Stimulated activated CD4-positive, alpha-beta T cell treated with anti-CD3 and anti-CD28 coated beads, Interleukin-1b, Interleukin-23, amount 100 ng/mL, for 4 hours (primary cell): ENCODE results near the gene SHB.

Source experiments
- DNase-seq, 2 donors: peaks; one replicate each; pipeline ENCODE4 v3.0.0-alpha.2; 2020; ENCODE audit warnings: low read depth in 2 of 2

SHB gene

GRCh38 chr9:37953206-37953774, 115.7 kb downstream of the SHB start:
- DNase-seq = no peak

- no peak for DNase-seq
Observed at GRCh38 chr9:37952731-37953130, 116.3 kb downstream of the SHB start.

- DNase-seq = no peak
Observed at GRCh38 chr9:37951671-37952449, 117.2 kb downstream of the SHB start.

- DNase-seq = no peak
Observed at GRCh38 chr9:37950561-37950960, 118.5 kb downstream of the SHB start.

GRCh38 chr9:37949576-37949975, 119.5 kb downstream of the SHB start:
- DNase-seq = no peak

GRCh38 chr9:37948417-37948980, 120.5 kb downstream of the SHB start:
- no peak for DNase-seq

- DNase-seq = no peak
Observed at GRCh38 chr9:37947977-37948376, 121.0 kb downstream of the SHB start.

GRCh38 chr9:37947471-37947870, 121.6 kb downstream of the SHB start:
- no peak for DNase-seq

- DNase-seq = no peak
Observed at GRCh38 chr9:37946971-37947370, 122.1 kb downstream of the SHB start.

GRCh38 chr9:37946041-37946440, 123.0 kb downstream of the SHB start:
- DNase-seq = no peak

GRCh38 chr9:37944671-37945481, 124.2 kb downstream of the SHB start:
- no peak for DNase-seq

- no peak for DNase-seq
Observed at GRCh38 chr9:37944266-37944650, 124.8 kb downstream of the SHB start.

GRCh38 chr9:37943345-37944265, 125.4 kb downstream of the SHB start:
- DNase-seq = no peak

GRCh38 chr9:37942621-37943344, 126.2 kb downstream of the SHB start:
- no peak for DNase-seq

GRCh38 chr9:37941253-37941652, 127.8 kb downstream of the SHB start:
- DNase-seq = no peak

- no peak for DNase-seq
Observed at GRCh38 chr9:37939575-37940095, 129.4 kb downstream of the SHB start.

- no peak for DNase-seq
Observed at GRCh38 chr9:37938121-37938891, 130.7 kb downstream of the SHB start.

- no peak for DNase-seq
Observed at GRCh38 chr9:37937366-37937765, 131.7 kb downstream of the SHB start.

- no peak for DNase-seq
Observed at GRCh38 chr9:37936965-37937364, 132.1 kb downstream of the SHB start.

- DNase-seq = no peak
Observed at GRCh38 chr9:37936376-37936775, 132.7 kb downstream of the SHB start.
